Urinary bladder (tissue), 4 donors: ENCODE data around the gene RANBP3. TPM values are rescaled to one million over a fixed set of nuclear protein-coding genes. Genes with fewer than 3 reads are reported as not detected.

Experiments used
- DNase-seq: peaks from one replicate; pipeline ENCODE4 v3.0.0-alpha.2; 2015; ENCODE audit errors: extremely low spot score
- H3K27ac ChIP-seq: one replicate; pipeline ENCODE4 v1.5.1; 2013; ENCODE audit warnings: low read depth, mild to moderate bottlenecking, moderate library complexity
- H3K36me3 ChIP-seq: one replicate; pipeline ENCODE4 v1.6.1; 2013; ENCODE audit warnings: mild to moderate bottlenecking, moderate library complexity; ENCODE audit not compliant: insufficient read depth
- H3K4me1 ChIP-seq: one replicate; pipeline ENCODE4 v1.6.1; 2013; ENCODE audit warnings: mild to moderate bottlenecking, moderate library complexity; ENCODE audit not compliant: insufficient read depth
- H3K4me3 ChIP-seq: one replicate; pipeline ENCODE4 v1.5.1; 2013; ENCODE audit warnings: low read depth, low read length
- WGBS: extraction: QIAGEN DNeasy Blood & Tissue Kit; methylation state at CpG from one replicate; pipeline ENCODE4 v1.1.7; 2013; 5-methylcytosine and 5-hydroxymethylcytosine counted together
- polyA plus RNA-seq: library from polyadenylated mRNA; stranded (reverse); fragments of 200-250 nt; gene quantifications from one replicate; pipeline ENCODE4 v1.2.3, GENCODE V29; 2013
- total RNA-seq: library from RNA; depleted of rRNA; stranded (reverse); fragments of >200 nt; gene quantifications from one replicate; pipeline ENCODE4 v1.2.3, GENCODE V29; 2014
- donor health status: healthy with polysubstance abuse.
- donor health status: healthy.

Gene RANBP3
- total and polyA plus RNA-seq, 2 donors, result 44.2 to 106 TPM

GRCh38 chr19:5935473-5936291, 42.3 kb downstream of the RANBP3 start:
- peak overlapping the region; percentile 64 for H3K27ac ChIP-seq
- no peak overlapping the region for H3K4me3 ChIP-seq
- DNase-seq, result no peak
- WGBS, result 50% methylated on average over 25 of the region's 25 CpGs
- H3K4me1 ChIP-seq, result no peaks in the 10 kb centered on the region
- H3K36me3 ChIP-seq, result no peaks in the 10 kb centered on the region

- Histone ChIP-seq H3K4me1 (no peaks in the 10 kb centered on the region), H3K27ac (no peak overlapping the region), H3K36me3 (no peaks in the 10 kb centered on the region), H3K4me3 (no peak overlapping the region)
- 34% methylated on average over 16 of the region's 16 CpGs for WGBS
- DNase-seq, result peak; percentile 65
These were observed 43.0 kb downstream of the RANBP3 start for GRCh38 chr19:5934774-5935472.

GRCh38 chr19:5934069-5934401, 43.9 kb downstream of the RANBP3 start:
- DNase-seq, result no peak
- Histone ChIP-seq H3K4me1 (no peaks in the 10 kb centered on the region), H3K4me3 (no peak overlapping the region), H3K36me3 (no peaks in the 10 kb centered on the region), H3K27ac (no peak overlapping the region)
- WGBS, result 81% methylated on average over 5 of the region's 5 CpGs

- DNase-seq, result no peak
- no peak overlapping the region for H3K4me3 ChIP-seq
- no peaks in the 10 kb centered on the region for H3K36me3 ChIP-seq
- 78% methylated on average over 20 of the region's 20 CpGs for WGBS
- H3K4me1 ChIP-seq, result no peaks in the 10 kb centered on the region
- no peak overlapping the region for H3K27ac ChIP-seq
These were observed 44.4 kb downstream of the RANBP3 start for GRCh38 chr19:5933391-5934068.

GRCh38 chr19:5932609-5933262, 45.2 kb downstream of the RANBP3 start:
- no peak overlapping the region for H3K27ac ChIP-seq
- no peaks in the 10 kb centered on the region for H3K36me3 ChIP-seq
- H3K4me3 ChIP-seq, result no peak overlapping the region
- 93% methylated on average over 21 of the region's 21 CpGs for WGBS
- no peak for DNase-seq
- H3K4me1 ChIP-seq, result no peaks in the 10 kb centered on the region

- Histone ChIP-seq H3K36me3 (no peaks in the 10 kb centered on the region), H3K4me3 (no peak overlapping the region), H3K27ac (no peak overlapping the region), H3K4me1 (no peaks in the 10 kb centered on the region)
- DNase-seq, result no peak
- WGBS, result 92% methylated on average over 18 of the region's 18 CpGs
These were observed 45.8 kb downstream of the RANBP3 start for GRCh38 chr19:5932146-5932545.

GRCh38 chr19:5931251-5931650, 46.7 kb downstream of the RANBP3 start:
- Histone ChIP-seq H3K4me3 (no peak overlapping the region), H3K4me1 (no peaks in the 10 kb centered on the region), H3K27ac (no peak overlapping the region), H3K36me3 (no peaks in the 10 kb centered on the region)
- 90% methylated on average over 11 of the region's 11 CpGs for WGBS
- no peak for DNase-seq

GRCh38 chr19:5929625-5930024, 48.3 kb downstream of the RANBP3 start:
- Histone ChIP-seq H3K4me3 (no peak overlapping the region), H3K27ac (no peak overlapping the region), H3K36me3 (no peaks in the 10 kb centered on the region), H3K4me1 (no peaks in the 10 kb centered on the region)
- no peak for DNase-seq
- 72% methylated on average over 14 of the region's 14 CpGs for WGBS

GRCh38 chr19:5929179-5929578, 48.8 kb downstream of the RANBP3 start:
- Histone ChIP-seq H3K4me3 (no peak overlapping the region), H3K4me1 (no peaks in the 10 kb centered on the region), H3K27ac (no peak overlapping the region), H3K36me3 (no peaks in the 10 kb centered on the region)
- WGBS, result 75% methylated on average over 13 of the region's 13 CpGs
- DNase-seq, result no peak

- H3K4me1 ChIP-seq, result no peaks in the 10 kb centered on the region
- WGBS, result 75% methylated on average over 8 of the region's 8 CpGs
- DNase-seq, result no peak
- H3K27ac ChIP-seq, result peak overlapping the region; percentile 82
- no peak overlapping the region for H3K4me3 ChIP-seq
- H3K36me3 ChIP-seq, result no peaks in the 10 kb centered on the region
These were observed 50.5 kb downstream of the RANBP3 start for GRCh38 chr19:5927441-5927821.

- no peaks in the 10 kb centered on the region for H3K4me1 ChIP-seq
- WGBS, result 25% methylated on average over 14 of the region's 14 CpGs
- no peak overlapping the region for H3K4me3 ChIP-seq
- peak overlapping the region; percentile 82 for H3K27ac ChIP-seq
- no peak for DNase-seq
- peaks cover 3% of the 10 kb centered on the region for H3K36me3 ChIP-seq
These were observed 51.1 kb downstream of the RANBP3 start for GRCh38 chr19:5926641-5927440.

- H3K27ac ChIP-seq, result no peak overlapping the region
- DNase-seq, result no peak
- H3K36me3 ChIP-seq, result peaks cover 3% of the 10 kb centered on the region
- H3K4me1 ChIP-seq, result no peaks in the 10 kb centered on the region
- 66% methylated on average over 18 of the region's 18 CpGs for WGBS
- H3K4me3 ChIP-seq, result no peak overlapping the region
These were observed 52.0 kb downstream of the RANBP3 start for GRCh38 chr19:5925830-5926427.

- Histone ChIP-seq H3K4me1 (no peaks in the 10 kb centered on the region), H3K4me3 (no peak overlapping the region), H3K36me3 (peaks cover 8% of the 10 kb centered on the region), H3K27ac (no peak overlapping the region)
- no peak for DNase-seq
- WGBS, result 94% methylated on average over 16 of the region's 16 CpGs
These were observed 54.6 kb downstream of the RANBP3 start for GRCh38 chr19:5923356-5923755.
